ENCODE results near the gene CENPP. TPM values are rescaled to one million over a fixed set of nuclear protein-coding genes. Genes with fewer than 3 reads are reported as not detected.

CENPP gene
- total RNA-seq, 1 donor from 2014 or later = 24.6 TPM

DNA sequence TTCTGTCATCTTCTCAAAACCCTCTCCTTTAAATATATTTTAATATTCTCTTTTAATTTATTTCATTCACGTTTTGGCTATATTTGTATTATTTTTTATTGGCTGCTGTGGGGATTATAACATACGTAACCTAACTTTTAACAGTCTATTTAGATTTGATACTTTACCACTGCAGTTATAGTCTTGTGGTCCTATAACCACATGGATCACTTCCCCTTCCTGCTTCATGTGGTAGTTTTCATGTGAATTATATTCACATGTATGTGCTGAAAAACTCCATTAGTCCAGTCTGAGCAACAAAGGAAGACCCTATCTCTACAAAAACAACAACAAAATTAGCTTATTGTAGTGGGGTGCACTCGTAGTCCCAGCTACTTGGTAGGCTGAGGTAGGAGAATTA lies 34.3 kb downstream of the CENPP start:
- Mint-ChIP-seq H3K27me3 (ENCODE audit: insufficient read depth) (peaks cover 2% of the 10 kb centered on the region), H3K36me3 (ENCODE audit: low read depth) (peaks cover 24% of the 10 kb centered on the region), H3K4me3 (no peak overlapping the region), H3K4me1 (ENCODE audit: low read depth) (no peaks in the 10 kb centered on the region), H3K9me3 (peaks cover 19% of the 10 kb centered on the region), H3K27ac (no peak overlapping the region)
- intact Hi-C loops (cut with micrococcal nuclease) = no loop called here
- DNase-seq (ENCODE audit: low spot score) = no peak

DNA sequence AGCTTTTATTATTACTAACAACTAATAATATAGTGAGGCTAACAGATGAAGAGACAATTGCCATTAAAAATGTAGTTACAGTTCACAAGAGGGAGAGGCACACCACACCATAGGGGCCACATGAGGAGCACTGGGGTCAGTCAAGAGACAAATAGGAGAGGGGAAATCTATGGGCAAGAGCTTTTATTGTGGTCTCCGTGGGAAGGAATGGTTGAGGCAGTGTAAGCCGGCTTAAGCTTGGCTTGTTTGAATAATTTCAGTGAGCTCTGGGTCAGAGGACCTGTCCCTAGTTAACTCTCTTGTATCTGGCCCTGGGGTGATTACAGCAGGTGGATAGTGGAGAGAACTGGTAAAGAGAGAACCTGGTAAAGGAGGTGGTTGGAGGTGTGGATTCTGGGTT lies 43.3 kb downstream of the CENPP start:
- H3K27ac Mint-ChIP-seq = no peak overlapping the region
- no peaks in the 10 kb centered on the region for H3K4me1 Mint-ChIP-seq (ENCODE audit: low read depth)
- peaks cover 13% of the 10 kb centered on the region for H3K9me3 Mint-ChIP-seq
- no peaks in the 10 kb centered on the region for H3K27me3 Mint-ChIP-seq (ENCODE audit: insufficient read depth)
- no peak for DNase-seq (ENCODE audit: low spot score)
- intact Hi-C loops (cut with micrococcal nuclease) = no loop called here
- H3K36me3 Mint-ChIP-seq (ENCODE audit: low read depth) = peaks cover 20% of the 10 kb centered on the region
- no peak overlapping the region for H3K4me3 Mint-ChIP-seq

DNA sequence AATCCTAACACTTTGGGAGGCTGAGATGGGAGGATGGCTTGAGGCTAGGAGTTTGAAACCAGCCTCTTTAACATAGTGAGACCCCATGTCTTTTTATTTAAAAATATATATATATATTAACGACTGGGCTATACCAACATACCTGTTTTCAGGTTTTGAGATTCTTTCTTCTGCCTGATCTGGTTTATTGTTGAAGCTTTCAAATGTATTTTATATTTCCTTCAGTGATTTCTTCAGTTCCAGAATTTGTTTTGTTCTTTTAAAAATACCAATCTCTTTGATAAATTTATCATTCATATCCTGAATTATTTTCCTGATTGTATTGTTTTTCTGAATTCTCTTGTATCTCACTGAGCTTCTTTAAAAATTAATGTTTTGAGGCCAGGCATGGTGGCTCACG lies 47.4 kb downstream of the CENPP start:
- Mint-ChIP-seq H3K36me3 (ENCODE audit: low read depth) (peaks cover 30% of the 10 kb centered on the region), H3K4me1 (ENCODE audit: low read depth) (peaks cover 8% of the 10 kb centered on the region), H3K27ac (no peak overlapping the region), H3K27me3 (ENCODE audit: insufficient read depth) (no peaks in the 10 kb centered on the region), H3K9me3 (peaks cover 29% of the 10 kb centered on the region), H3K4me3 (no peak overlapping the region)
- intact Hi-C loops (cut with micrococcal nuclease) = no loop called here
- no peak for DNase-seq (ENCODE audit: low spot score)

GRCh38 chr9:92377876-92378275 lies 52.1 kb downstream of the CENPP start:
- peaks cover 25% of the 10 kb centered on the region for H3K36me3 Mint-ChIP-seq (ENCODE audit: low read depth)

DNA sequence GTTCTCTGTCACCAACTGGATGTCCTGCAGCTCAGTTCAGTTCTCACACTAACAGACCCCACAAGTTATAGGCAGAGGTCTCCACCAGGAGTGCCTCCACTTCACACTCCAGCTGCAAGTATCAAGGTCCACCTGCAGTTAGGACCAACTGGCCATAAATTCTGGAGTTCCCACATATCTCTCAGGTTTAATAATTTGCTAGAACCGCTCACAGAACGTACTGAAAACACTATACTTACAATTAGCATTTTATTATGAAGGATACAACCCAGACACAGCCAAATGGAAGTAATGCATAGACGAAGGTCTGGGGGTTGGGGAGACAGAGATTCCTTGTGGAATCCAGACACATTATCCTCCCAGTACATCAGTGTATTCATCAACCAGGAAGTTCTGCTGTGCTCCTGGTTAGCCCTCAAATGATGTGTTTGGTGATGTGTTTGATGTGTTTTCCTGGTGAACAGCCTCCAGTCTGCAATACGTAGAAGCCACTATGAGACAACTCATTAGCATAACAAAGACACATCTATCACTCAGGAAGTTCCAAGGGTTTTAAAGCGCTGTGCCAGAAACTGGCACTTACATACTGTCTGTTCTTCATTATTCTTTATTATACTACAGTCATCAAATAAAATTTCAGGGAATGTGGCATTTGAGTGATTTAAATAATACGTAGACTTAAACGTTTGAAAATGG lies 53.3 kb downstream of the CENPP start:
- peak; percentile 0 for DNase-seq (ENCODE audit: low spot score)
- peak overlapping the region; percentile 8 for H3K27ac Mint-ChIP-seq
- intact Hi-C loops (cut with micrococcal nuclease) = no loop called here
- H3K4me1 Mint-ChIP-seq (ENCODE audit: low read depth) = peaks cover 25% of the 10 kb centered on the region
- H3K9me3 Mint-ChIP-seq = peaks cover 16% of the 10 kb centered on the region
- H3K36me3 Mint-ChIP-seq (ENCODE audit: low read depth) = peaks cover 24% of the 10 kb centered on the region
- H3K27me3 Mint-ChIP-seq (ENCODE audit: insufficient read depth) = no peaks in the 10 kb centered on the region
- no peak overlapping the region for H3K4me3 Mint-ChIP-seq

More at GRCh38 chr9:92377876-92378275, 52.1 kb downstream of the CENPP start:
- DNase-seq (ENCODE audit: low spot score) = no peak
- no peak overlapping the region for H3K27ac Mint-ChIP-seq
- H3K9me3 Mint-ChIP-seq = peaks cover 17% of the 10 kb centered on the region
- no peaks in the 10 kb centered on the region for H3K27me3 Mint-ChIP-seq (ENCODE audit: insufficient read depth)
- H3K4me1 Mint-ChIP-seq (ENCODE audit: low read depth) = peaks cover 25% of the 10 kb centered on the region
- no peak overlapping the region for H3K4me3 Mint-ChIP-seq
- intact Hi-C loops (cut with micrococcal nuclease) = no loop called here

- Mint-ChIP-seq H3K27me3 (ENCODE audit: insufficient read depth) (no peaks in the 10 kb centered on the region), H3K27ac (no peak overlapping the region), H3K4me3 (no peak overlapping the region), H3K36me3 (ENCODE audit: low read depth) (peaks cover 15% of the 10 kb centered on the region), H3K9me3 (peaks cover 6% of the 10 kb centered on the region), H3K4me1 (ENCODE audit: low read depth) (peaks cover 25% of the 10 kb centered on the region)
- intact Hi-C loops (cut with micrococcal nuclease) = no loop called here
- no peak for DNase-seq (ENCODE audit: low spot score)
Observed at GRCh38 chr9:92380603-92381002, 54.9 kb downstream of the CENPP start.

DNA sequence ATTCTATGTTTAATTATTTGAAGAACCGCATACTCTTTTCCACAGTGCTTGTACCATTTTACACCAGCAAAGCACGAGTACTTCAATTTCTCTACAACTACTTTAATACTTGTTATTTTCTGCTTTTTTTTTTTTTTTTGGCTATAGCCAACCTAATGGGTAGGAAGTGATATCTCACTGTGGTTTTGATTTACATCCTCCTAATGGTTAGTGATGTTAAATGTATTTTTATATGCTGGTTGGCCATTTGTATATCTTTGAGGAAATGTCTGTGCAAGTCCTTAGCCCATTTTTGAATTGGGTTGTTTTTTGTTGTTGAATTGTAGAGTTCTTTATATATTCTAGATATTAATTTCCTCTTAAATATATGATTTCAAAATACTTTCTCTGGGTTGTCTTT lies 56.0 kb downstream of the CENPP start:
- H3K4me1 Mint-ChIP-seq (ENCODE audit: low read depth) = peaks cover 25% of the 10 kb centered on the region
- intact Hi-C loops (cut with micrococcal nuclease) = no loop called here
- no peak for DNase-seq (ENCODE audit: low spot score)
- no peaks in the 10 kb centered on the region for H3K9me3 Mint-ChIP-seq
- H3K36me3 Mint-ChIP-seq (ENCODE audit: low read depth) = peaks cover 8% of the 10 kb centered on the region
- H3K27ac Mint-ChIP-seq = no peak overlapping the region
- no peak overlapping the region for H3K4me3 Mint-ChIP-seq
- H3K27me3 Mint-ChIP-seq (ENCODE audit: insufficient read depth) = no peaks in the 10 kb centered on the region

GRCh38 chr9:92384375-92384774 lies 58.6 kb downstream of the CENPP start:
- peaks cover 5% of the 10 kb centered on the region for H3K4me1 Mint-ChIP-seq (ENCODE audit: low read depth)
- no peak overlapping the region for H3K27ac Mint-ChIP-seq
- no peak overlapping the region for H3K4me3 Mint-ChIP-seq
- no peak for DNase-seq (ENCODE audit: low spot score)
- intact Hi-C loops (cut with micrococcal nuclease) = no loop called here
- H3K27me3 Mint-ChIP-seq (ENCODE audit: insufficient read depth) = no peaks in the 10 kb centered on the region
- no peaks in the 10 kb centered on the region for H3K9me3 Mint-ChIP-seq
- H3K36me3 Mint-ChIP-seq (ENCODE audit: low read depth) = peaks cover 6% of the 10 kb centered on the region

DNA sequence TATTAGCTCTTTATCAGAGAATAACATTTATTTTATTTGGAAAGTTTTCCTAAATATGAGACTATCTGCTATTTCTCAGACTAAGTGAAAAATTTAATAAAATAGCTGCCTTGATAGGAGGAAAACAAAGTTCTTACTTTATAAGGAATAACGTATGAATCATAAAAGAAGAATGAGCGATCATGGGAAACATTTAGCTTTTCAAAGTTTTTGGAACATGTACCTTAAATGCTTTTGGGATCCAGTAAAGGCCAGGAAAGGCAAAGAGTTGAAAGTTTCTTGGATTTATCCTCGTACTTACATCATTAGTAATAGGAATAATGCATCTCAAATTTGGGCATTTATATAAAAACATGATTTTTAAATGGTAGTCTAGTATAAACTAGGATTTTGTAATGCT lies 59.2 kb downstream of the CENPP start:
- Mint-ChIP-seq H3K36me3 (ENCODE audit: low read depth) (peaks cover 3% of the 10 kb centered on the region), H3K27ac (no peak overlapping the region), H3K9me3 (no peaks in the 10 kb centered on the region), H3K27me3 (ENCODE audit: insufficient read depth) (no peaks in the 10 kb centered on the region), H3K4me1 (ENCODE audit: low read depth) (no peaks in the 10 kb centered on the region), H3K4me3 (no peak overlapping the region)
- intact Hi-C loops (cut with micrococcal nuclease) = no loop called here
- DNase-seq (ENCODE audit: low spot score) = no peak

DNA sequence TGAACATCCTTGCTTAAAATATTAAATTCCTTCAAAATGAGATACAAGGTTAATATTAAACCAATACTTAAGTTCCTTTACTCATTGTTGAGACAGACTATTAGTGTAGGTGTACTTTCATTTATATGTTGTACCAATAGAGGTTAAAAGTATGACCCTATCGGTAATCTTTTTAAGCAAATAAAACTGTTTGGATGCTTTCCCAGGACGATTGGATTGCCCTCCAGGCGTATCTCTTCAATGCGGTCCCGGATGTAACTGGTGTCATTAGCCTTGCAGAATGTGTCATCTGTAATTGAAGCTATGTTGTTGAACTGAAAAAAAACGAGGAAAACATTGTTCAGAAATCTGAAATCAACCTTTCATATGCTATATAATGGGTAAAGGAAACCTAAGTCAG lies 59.7 kb downstream of the CENPP start:
- Mint-ChIP-seq H3K9me3 (no peaks in the 10 kb centered on the region), H3K27me3 (ENCODE audit: insufficient read depth) (no peaks in the 10 kb centered on the region)

GRCh38 chr9:92385953-92386352 lies 60.2 kb downstream of the CENPP start:
- Mint-ChIP-seq H3K9me3 (no peaks in the 10 kb centered on the region), H3K27me3 (ENCODE audit: insufficient read depth) (no peaks in the 10 kb centered on the region), H3K4me1 (ENCODE audit: low read depth) (no peaks in the 10 kb centered on the region), H3K27ac (no peak overlapping the region), H3K4me3 (no peak overlapping the region), H3K36me3 (ENCODE audit: low read depth) (peaks cover 3% of the 10 kb centered on the region)
- DNase-seq (ENCODE audit: low spot score) = no peak
- intact Hi-C loops (cut with micrococcal nuclease) = no loop called here

More for the DNA sequence above, 59.7 kb downstream of the CENPP start:
- Mint-ChIP-seq H3K27ac (no peak overlapping the region), H3K4me1 (ENCODE audit: low read depth) (no peaks in the 10 kb centered on the region), H3K36me3 (ENCODE audit: low read depth) (peaks cover 3% of the 10 kb centered on the region), H3K4me3 (no peak overlapping the region)
- no peak for DNase-seq (ENCODE audit: low spot score)
- intact Hi-C loops (cut with micrococcal nuclease) = no loop called here

GRCh38 chr9:92392690-92393089 lies 66.9 kb downstream of the CENPP start:
- no peak overlapping the region for H3K27ac Mint-ChIP-seq
- no peak overlapping the region for H3K4me3 Mint-ChIP-seq
- no peaks in the 10 kb centered on the region for H3K9me3 Mint-ChIP-seq
- intact Hi-C loops (cut with micrococcal nuclease) = no loop called here
- no peak for DNase-seq (ENCODE audit: low spot score)
- no peaks in the 10 kb centered on the region for H3K27me3 Mint-ChIP-seq (ENCODE audit: insufficient read depth)
- H3K36me3 Mint-ChIP-seq (ENCODE audit: low read depth) = no peaks in the 10 kb centered on the region
- no peaks in the 10 kb centered on the region for H3K4me1 Mint-ChIP-seq (ENCODE audit: low read depth)

- intact Hi-C loops (cut with micrococcal nuclease) = no loop called here
- DNase-seq (ENCODE audit: low spot score) = no peak
- Mint-ChIP-seq H3K36me3 (ENCODE audit: low read depth) (no peaks in the 10 kb centered on the region), H3K27me3 (ENCODE audit: insufficient read depth) (no peaks in the 10 kb centered on the region), H3K4me1 (ENCODE audit: low read depth) (no peaks in the 10 kb centered on the region), H3K4me3 (no peak overlapping the region), H3K27ac (no peak overlapping the region), H3K9me3 (no peaks in the 10 kb centered on the region)
Observed at GRCh38 chr9:92393686-92394085, 67.9 kb downstream of the CENPP start.

- no peak overlapping the region for H3K27ac Mint-ChIP-seq
- no peaks in the 10 kb centered on the region for H3K9me3 Mint-ChIP-seq
- no peaks in the 10 kb centered on the region for H3K27me3 Mint-ChIP-seq (ENCODE audit: insufficient read depth)
- intact Hi-C loops (cut with micrococcal nuclease) = no loop called here
- no peak for DNase-seq (ENCODE audit: low spot score)
- no peaks in the 10 kb centered on the region for H3K4me1 Mint-ChIP-seq (ENCODE audit: low read depth)
- H3K36me3 Mint-ChIP-seq (ENCODE audit: low read depth) = no peaks in the 10 kb centered on the region
- H3K4me3 Mint-ChIP-seq = no peak overlapping the region
Observed at GRCh38 chr9:92395617-92396016, 69.9 kb downstream of the CENPP start.
